HepG2 (cell line): ENCODE data around the gene CAMKV. TPM values are rescaled to one million over a fixed set of nuclear protein-coding genes. Genes with fewer than 3 reads are reported as not detected.

Experiments
- ARNT2 ChIP-seq: sonication (generic); formaldehyde crosslinking; IDR thresholded peaks from 2 replicates; pipeline ENCODE4 v1.8.0; 2022; ENCODE audit warnings: mild to moderate bottlenecking, low read depth, missing genetic modification reagents, moderate library complexity
- GATAD2A ChIP-seq: IDR thresholded peaks from 2 replicates; pipeline ENCODE4 v1.6.1; 2016
- KDM5A ChIP-seq: fragments of 200-600 bp; sonication (generic); IDR thresholded peaks from 2 replicates; pipeline ENCODE4 v1.7.0; 2018; ENCODE audit warnings: antibody characterized with exemption, mild to moderate bottlenecking, low read length, borderline replicate concordance
- MAFG ChIP-seq: sonication (generic); formaldehyde crosslinking; IDR thresholded peaks from 2 replicates; pipeline ENCODE4 v1.5.1; 2020; ENCODE audit warnings: mild to moderate bottlenecking, missing genetic modification reagents
- NR2C2 ChIP-seq: sonication (generic); formaldehyde crosslinking; IDR thresholded peaks from 2 replicates; pipeline ENCODE4 v1.4.0; 2020; ENCODE audit warnings: missing genetic modification reagents, mild to moderate bottlenecking, moderate library complexity, borderline replicate concordance
- NRL ChIP-seq: sonication (generic); formaldehyde crosslinking; IDR thresholded peaks from 2 replicates; pipeline ENCODE4 v1.5.0; 2020; ENCODE audit warnings: missing genetic modification reagents, mild to moderate bottlenecking, moderate library complexity, borderline replicate concordance
- PHF8 ChIP-seq: sonication (generic); formaldehyde crosslinking; IDR thresholded peaks from 2 replicates; pipeline ENCODE4 v1.5.0; 2020; ENCODE audit warnings: missing genetic modification reagents
- POGZ ChIP-seq: sonication (generic); formaldehyde crosslinking; IDR thresholded peaks from 2 replicates; pipeline ENCODE4 v1.4.0; 2020; ENCODE audit warnings: mild to moderate bottlenecking, missing genetic modification reagents
- RFX1 ChIP-seq: fragments of 450-650 bp; IDR thresholded peaks from 2 replicates; pipeline ENCODE4 v1.6.1; 2017
- RFX3 ChIP-seq: IDR thresholded peaks from 2 replicates; pipeline ENCODE4 v1.6.1; 2016; ENCODE audit warnings: missing biosample characterization, missing genetic modification reagents
- SAP130 ChIP-seq: IDR thresholded peaks from 2 replicates; pipeline ENCODE4 v1.6.1; 2016; ENCODE audit warnings: low read depth
- SIX1 ChIP-seq: sonication (generic); formaldehyde crosslinking; IDR thresholded peaks from 2 replicates; pipeline ENCODE4 v1.4.0; 2020; ENCODE audit warnings: missing genetic modification reagents, borderline replicate concordance
- ZBTB21 ChIP-seq: sonication (generic); formaldehyde crosslinking; IDR thresholded peaks from 2 replicates; pipeline ENCODE4 v1.4.0; 2020; ENCODE audit warnings: missing genetic modification reagents
- ZBTB42 ChIP-seq: sonication (generic); formaldehyde crosslinking; IDR thresholded peaks from 2 replicates; pipeline ENCODE4 v1.5.0; 2020; ENCODE audit warnings: mild to moderate bottlenecking, missing genetic modification reagents
- ZFY ChIP-seq: sonication (generic); formaldehyde crosslinking; IDR thresholded peaks from 2 replicates; pipeline ENCODE4 v1.4.0; 2020; ENCODE audit warnings: missing genetic modification reagents
- ZNF430 ChIP-seq: sonication (generic); formaldehyde crosslinking; IDR thresholded peaks from 2 replicates; pipeline ENCODE4 v1.9.0; 2021; ENCODE audit warnings: mild to moderate bottlenecking, missing genetic modification reagents
- ZNF652 ChIP-seq: IDR thresholded peaks from 2 replicates; pipeline ENCODE4 v1.6.1; 2016; ENCODE audit warnings: low read depth, borderline replicate concordance
- polyA plus RNA-seq, 8 experiments: library from polyadenylated mRNA; depleted of rRNA in 3 of 8; stranded (reverse) in 7 of 8; unstranded in 1 of 8; fragments of >200 nt; fragmentation: Illumina TruSeq in 4 of 8; extraction: Trizol in 4 of 8; gene quantifications; 2 replicates each; pipeline versions ENCODE4 v1.2.1 to v1.2.3, GENCODE V29; 2011 to 2016; ENCODE audit warnings: low read depth in 4 of 8, missing spikeins in 1 of 8, mixed read lengths in 1 of 8; ENCODE audit not compliant: insufficient read depth in 1 of 8
- total RNA-seq, 5 experiments: library from RNA; depleted of rRNA; stranded (reverse); fragments of >200 nt; fragmentation: Illumina TruSeq; extraction: Trizol; gene quantifications; 2 replicates each; pipeline ENCODE4 v1.2.3, GENCODE V29; 2016; ENCODE audit warnings: low read depth in 1 of 5
- TF ChIP-seq, protein P1 (sequence below): sonication (generic); formaldehyde crosslinking; conservative IDR thresholded peaks from 2 replicates; pipeline ENCODE4 v1.4.0; 2020; ENCODE audit warnings: mild to moderate bottlenecking, missing genetic modification reagents, moderate library complexity
- TF ChIP-seq, protein P2 (sequence below): IDR thresholded peaks from 2 replicates; pipeline ENCODE4 v1.4.0; 2020; ENCODE audit warnings: mild to moderate bottlenecking, missing genetic modification reagents
- TF ChIP-seq, protein P3 (sequence below): IDR thresholded peaks from 2 replicates; pipeline ENCODE4 v1.6.1; 2012; ENCODE audit warnings: low read depth, low read length, improper control_type of control experiment

The CAMKV gene
- total and polyA plus RNA-seq, 2 of the 13 experiments (the other 11 are each of a cell fraction or from before 2014, with no cell fraction given): 0.13 to 0.15 TPM

DNA sequence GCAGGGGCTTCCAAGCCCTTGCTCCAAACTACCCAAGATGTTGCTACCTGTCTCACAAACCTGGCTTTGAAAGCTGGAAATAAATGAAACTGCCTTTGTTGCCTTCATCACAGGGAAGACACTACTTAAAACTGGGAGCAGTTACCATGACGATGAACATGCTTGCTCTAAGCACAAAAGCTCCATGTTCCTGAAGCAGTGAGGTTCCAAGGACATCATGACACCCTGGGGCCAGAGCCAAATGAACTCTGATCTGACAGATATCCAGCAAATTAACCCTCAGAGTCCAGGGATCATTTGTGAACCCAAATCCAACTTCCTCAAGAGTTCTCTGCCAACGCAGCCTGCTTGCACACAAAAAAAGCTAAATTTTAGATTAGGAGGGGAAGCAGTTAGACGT, 24.0 kb downstream of the CAMKV start (continued):
- TF ChIP-seq, protein P1, sequence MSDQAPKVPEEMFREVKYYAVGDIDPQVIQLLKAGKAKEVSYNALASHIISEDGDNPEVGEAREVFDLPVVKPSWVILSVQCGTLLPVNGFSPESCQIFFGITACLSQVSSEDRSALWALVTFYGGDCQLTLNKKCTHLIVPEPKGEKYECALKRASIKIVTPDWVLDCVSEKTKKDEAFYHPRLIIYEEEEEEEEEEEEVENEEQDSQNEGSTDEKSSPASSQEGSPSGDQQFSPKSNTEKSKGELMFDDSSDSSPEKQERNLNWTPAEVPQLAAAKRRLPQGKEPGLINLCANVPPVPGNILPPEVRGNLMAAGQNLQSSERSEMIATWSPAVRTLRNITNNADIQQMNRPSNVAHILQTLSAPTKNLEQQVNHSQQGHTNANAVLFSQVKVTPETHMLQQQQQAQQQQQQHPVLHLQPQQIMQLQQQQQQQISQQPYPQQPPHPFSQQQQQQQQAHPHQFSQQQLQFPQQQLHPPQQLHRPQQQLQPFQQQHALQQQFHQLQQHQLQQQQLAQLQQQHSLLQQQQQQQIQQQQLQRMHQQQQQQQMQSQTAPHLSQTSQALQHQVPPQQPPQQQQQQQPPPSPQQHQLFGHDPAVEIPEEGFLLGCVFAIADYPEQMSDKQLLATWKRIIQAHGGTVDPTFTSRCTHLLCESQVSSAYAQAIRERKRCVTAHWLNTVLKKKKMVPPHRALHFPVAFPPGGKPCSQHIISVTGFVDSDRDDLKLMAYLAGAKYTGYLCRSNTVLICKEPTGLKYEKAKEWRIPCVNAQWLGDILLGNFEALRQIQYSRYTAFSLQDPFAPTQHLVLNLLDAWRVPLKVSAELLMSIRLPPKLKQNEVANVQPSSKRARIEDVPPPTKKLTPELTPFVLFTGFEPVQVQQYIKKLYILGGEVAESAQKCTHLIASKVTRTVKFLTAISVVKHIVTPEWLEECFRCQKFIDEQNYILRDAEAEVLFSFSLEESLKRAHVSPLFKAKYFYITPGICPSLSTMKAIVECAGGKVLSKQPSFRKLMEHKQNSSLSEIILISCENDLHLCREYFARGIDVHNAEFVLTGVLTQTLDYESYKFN: 0 out of 2 replicates have a peak, but pooled peaks have one; percentile 40
- TF ChIP-seq GATAD2A (peak; percentile 21; the same call in 1 of the 2 replicates), ARNT2 (CRISPR knock-in tag) (peak; percentile 38; the same call in 1 of the 2 replicates), SAP130 (CRISPR knock-in tag) (0 out of 2 replicates have a peak, but pooled peaks have one; percentile 13), RFX1 (peak; percentile 69), SIX1 (no peak), RFX3 (peak; percentile 70), NRL (CRISPR knock-in tag) (no peak), ZBTB42 (CRISPR knock-in tag) (no peak), PHF8 (no peak), KDM5A (no peak), NR2C2 (CRISPR knock-in tag) (no peak), MAFG (CRISPR knock-in tag) (no peak), ZNF652 (CRISPR knock-in tag) (peak; percentile 91), POGZ (CRISPR knock-in tag) (no peak), ZFY (CRISPR knock-in tag) (peak; percentile 34), ZNF430 (CRISPR knock-in tag) (no peak), ZBTB21 (CRISPR knock-in tag) (no peak)
- TF ChIP-seq, protein P2, sequence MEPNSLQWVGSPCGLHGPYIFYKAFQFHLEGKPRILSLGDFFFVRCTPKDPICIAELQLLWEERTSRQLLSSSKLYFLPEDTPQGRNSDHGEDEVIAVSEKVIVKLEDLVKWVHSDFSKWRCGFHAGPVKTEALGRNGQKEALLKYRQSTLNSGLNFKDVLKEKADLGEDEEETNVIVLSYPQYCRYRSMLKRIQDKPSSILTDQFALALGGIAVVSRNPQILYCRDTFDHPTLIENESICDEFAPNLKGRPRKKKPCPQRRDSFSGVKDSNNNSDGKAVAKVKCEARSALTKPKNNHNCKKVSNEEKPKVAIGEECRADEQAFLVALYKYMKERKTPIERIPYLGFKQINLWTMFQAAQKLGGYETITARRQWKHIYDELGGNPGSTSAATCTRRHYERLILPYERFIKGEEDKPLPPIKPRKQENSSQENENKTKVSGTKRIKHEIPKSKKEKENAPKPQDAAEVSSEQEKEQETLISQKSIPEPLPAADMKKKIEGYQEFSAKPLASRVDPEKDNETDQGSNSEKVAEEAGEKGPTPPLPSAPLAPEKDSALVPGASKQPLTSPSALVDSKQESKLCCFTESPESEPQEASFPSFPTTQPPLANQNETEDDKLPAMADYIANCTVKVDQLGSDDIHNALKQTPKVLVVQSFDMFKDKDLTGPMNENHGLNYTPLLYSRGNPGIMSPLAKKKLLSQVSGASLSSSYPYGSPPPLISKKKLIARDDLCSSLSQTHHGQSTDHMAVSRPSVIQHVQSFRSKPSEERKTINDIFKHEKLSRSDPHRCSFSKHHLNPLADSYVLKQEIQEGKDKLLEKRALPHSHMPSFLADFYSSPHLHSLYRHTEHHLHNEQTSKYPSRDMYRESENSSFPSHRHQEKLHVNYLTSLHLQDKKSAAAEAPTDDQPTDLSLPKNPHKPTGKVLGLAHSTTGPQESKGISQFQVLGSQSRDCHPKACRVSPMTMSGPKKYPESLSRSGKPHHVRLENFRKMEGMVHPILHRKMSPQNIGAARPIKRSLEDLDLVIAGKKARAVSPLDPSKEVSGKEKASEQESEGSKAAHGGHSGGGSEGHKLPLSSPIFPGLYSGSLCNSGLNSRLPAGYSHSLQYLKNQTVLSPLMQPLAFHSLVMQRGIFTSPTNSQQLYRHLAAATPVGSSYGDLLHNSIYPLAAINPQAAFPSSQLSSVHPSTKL (CRISPR knock-in tag): 0 out of 2 replicates have a peak, but pooled peaks have one; percentile 10
- TF ChIP-seq, protein P3, sequence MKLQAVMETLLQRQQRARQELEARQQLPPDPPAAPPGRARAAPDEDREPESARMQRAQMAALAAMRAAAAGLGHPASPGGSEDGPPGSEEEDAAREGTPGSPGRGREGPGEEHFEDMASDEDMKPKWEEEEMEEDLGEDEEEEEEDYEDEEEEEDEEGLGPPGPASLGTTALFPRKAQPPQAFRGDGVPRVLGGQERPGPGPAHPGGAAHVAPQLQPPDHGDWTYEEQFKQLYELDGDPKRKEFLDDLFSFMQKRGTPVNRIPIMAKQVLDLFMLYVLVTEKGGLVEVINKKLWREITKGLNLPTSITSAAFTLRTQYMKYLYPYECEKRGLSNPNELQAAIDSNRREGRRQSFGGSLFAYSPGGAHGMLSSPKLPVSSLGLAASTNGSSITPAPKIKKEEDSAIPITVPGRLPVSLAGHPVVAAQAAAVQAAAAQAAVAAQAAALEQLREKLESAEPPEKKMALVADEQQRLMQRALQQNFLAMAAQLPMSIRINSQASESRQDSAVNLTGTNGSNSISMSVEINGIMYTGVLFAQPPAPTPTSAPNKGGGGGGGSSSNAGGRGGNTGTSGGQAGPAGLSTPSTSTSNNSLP: 0 out of 2 replicates have a peak, but pooled peaks have one; percentile 30
